Measurements from ENCODE around the gene SATB2. TPM values are rescaled to one million over a fixed set of nuclear protein-coding genes. Genes with fewer than 3 reads are reported as not detected.

Gene SATB2
- total RNA-seq, 1 donor from 2014 or later, result 5.5 TPM

- no peak for DNase-seq (ENCODE audit: low read depth)
- no peak for TF ChIP-seq CTCF (IDR thresholded peaks at IDR 0.05; ENCODE audit: insufficient read depth, low read length, poor library complexity, severe bottlenecking)
These were observed 14.1 kb downstream of the SATB2 start for GRCh38 chr2:199443589-199444130.

GRCh38 chr2:199442173-199442572 is 15.6 kb downstream of the SATB2 start:
- Histone ChIP-seq H3K36me3 (ENCODE audit: control insufficient read depth, insufficient read depth, low read length) (no peaks in the 10 kb centered on the region), H3K4me3 (ENCODE audit: low read depth, low read length) (no peak overlapping the region), H3K27me3 (ENCODE audit: control insufficient read depth, insufficient read depth, low read length) (no peaks in the 10 kb centered on the region)
- TF ChIP-seq CTCF (IDR thresholded peaks at IDR 0.05; ENCODE audit: insufficient read depth, low read length, poor library complexity, severe bottlenecking), result no peak
- DNase-seq (ENCODE audit: low read depth), result no peak

More at GRCh38 chr2:199443589-199444130, 14.1 kb downstream of the SATB2 start:
- H3K27me3 ChIP-seq (ENCODE audit: control insufficient read depth, insufficient read depth, low read length), result no peaks in the 10 kb centered on the region
- no peaks in the 10 kb centered on the region for H3K36me3 ChIP-seq (ENCODE audit: control insufficient read depth, insufficient read depth, low read length)
- no peak overlapping the region for H3K4me3 ChIP-seq (ENCODE audit: low read depth, low read length)

- no peak for DNase-seq (ENCODE audit: low read depth)
These were observed 16.0 kb downstream of the SATB2 start for GRCh38 chr2:199441759-199442158.

GRCh38 chr2:199440118-199440517 is 17.6 kb downstream of the SATB2 start:
- Histone ChIP-seq H3K36me3 (ENCODE audit: control insufficient read depth, insufficient read depth, low read length) (no peaks in the 10 kb centered on the region), H3K27me3 (ENCODE audit: control insufficient read depth, insufficient read depth, low read length) (no peaks in the 10 kb centered on the region), H3K4me3 (ENCODE audit: low read depth, low read length) (no peak overlapping the region)
- DNase-seq (ENCODE audit: low read depth), result no peak
- no peak for TF ChIP-seq CTCF (IDR thresholded peaks at IDR 0.05; ENCODE audit: insufficient read depth, low read length, poor library complexity, severe bottlenecking)

More at GRCh38 chr2:199441759-199442158, 16.0 kb downstream of the SATB2 start:
- Histone ChIP-seq H3K4me3 (ENCODE audit: low read depth, low read length) (no peak overlapping the region), H3K36me3 (ENCODE audit: control insufficient read depth, insufficient read depth, low read length) (no peaks in the 10 kb centered on the region), H3K27me3 (ENCODE audit: control insufficient read depth, insufficient read depth, low read length) (no peaks in the 10 kb centered on the region)
- TF ChIP-seq CTCF (IDR thresholded peaks at IDR 0.05; ENCODE audit: insufficient read depth, low read length, poor library complexity, severe bottlenecking), result no peak

- H3K4me3 ChIP-seq (ENCODE audit: low read depth, low read length), result no peak overlapping the region
- no peak for TF ChIP-seq CTCF (IDR thresholded peaks at IDR 0.05; ENCODE audit: insufficient read depth, low read length, poor library complexity, severe bottlenecking)
- DNase-seq (ENCODE audit: low read depth), result no peak
- no peaks in the 10 kb centered on the region for H3K27me3 ChIP-seq (ENCODE audit: control insufficient read depth, insufficient read depth, low read length)
- H3K36me3 ChIP-seq (ENCODE audit: control insufficient read depth, insufficient read depth, low read length), result no peaks in the 10 kb centered on the region
These were observed 18.2 kb downstream of the SATB2 start for GRCh38 chr2:199439542-199439941.

- TF ChIP-seq CTCF (IDR thresholded peaks at IDR 0.05; ENCODE audit: insufficient read depth, low read length, poor library complexity, severe bottlenecking), result no peak
These were observed 18.7 kb downstream of the SATB2 start for GRCh38 chr2:199439066-199439465.

More at GRCh38 chr2:199439066-199439465, 18.7 kb downstream of the SATB2 start:
- H3K36me3 ChIP-seq (ENCODE audit: control insufficient read depth, insufficient read depth, low read length), result no peaks in the 10 kb centered on the region
- H3K27me3 ChIP-seq (ENCODE audit: control insufficient read depth, insufficient read depth, low read length), result no peaks in the 10 kb centered on the region
- no peak for DNase-seq (ENCODE audit: low read depth)
- H3K4me3 ChIP-seq (ENCODE audit: low read depth, low read length), result no peak overlapping the region
